ENCODE data around the gene SLX9. TPM values are rescaled to one million over a fixed set of nuclear protein-coding genes. Genes with fewer than 3 reads are reported as not detected.

The SLX9 gene
- total RNA-seq, 2 experiments from 2014 or later, result 60.7 to 64.6 TPM

DNA sequence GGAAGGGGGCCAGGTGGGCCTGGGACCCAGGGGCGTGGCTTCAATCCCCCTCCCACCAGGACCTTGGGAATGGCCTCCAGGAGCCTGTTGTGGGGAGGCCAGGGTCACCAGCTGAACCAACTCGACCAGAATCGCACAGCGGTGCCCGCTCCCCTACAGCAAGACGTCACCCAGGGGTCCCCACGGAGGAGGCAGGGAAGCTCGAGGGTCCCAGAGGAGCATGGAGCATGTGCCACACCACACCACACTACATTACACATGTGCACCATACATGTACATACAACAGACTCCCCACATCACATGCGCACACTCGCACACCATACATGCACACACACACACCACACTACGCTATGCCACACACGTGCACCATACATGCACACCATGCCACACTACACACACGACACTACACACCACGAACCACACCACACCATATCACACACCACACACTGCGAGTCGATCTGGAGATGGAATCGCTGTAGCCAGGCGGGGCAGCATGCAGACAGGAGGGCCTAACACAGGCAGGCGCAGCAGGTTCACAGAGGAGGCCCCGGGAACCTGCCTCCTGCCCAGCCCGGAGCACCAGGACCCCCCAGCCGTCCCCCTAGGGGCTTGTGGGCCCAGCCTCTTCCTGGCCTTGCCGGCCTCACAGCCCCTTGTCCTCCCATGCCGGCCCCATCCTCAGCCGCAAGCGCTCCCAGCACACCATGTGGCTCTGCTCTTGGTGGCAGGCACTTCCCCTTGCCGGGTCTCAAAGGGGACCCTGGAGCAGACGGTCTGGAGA is 19.7 kb upstream of the SLX9 start:
- no peaks in the 10 kb centered on the region for H3K27me3 Mint-ChIP-seq
- peaks cover 11% of the 10 kb centered on the region for H3K36me3 Mint-ChIP-seq
- DNase-seq, result peak; percentile 45
- peak overlapping the region; percentile 95 for H3K27ac Mint-ChIP-seq
- no peaks in the 10 kb centered on the region for H3K9me3 Mint-ChIP-seq
- peak overlapping the region; percentile 100 for H3K4me3 Mint-ChIP-seq
- intact Hi-C loops (cut with micrococcal nuclease), result loop anchor here (1.0 to 10.0 kb wide), 4 partner anchors 7 to 725 kb away; partner anchors contain the start of gene PCBP3
- POLR2A ChIA-PET, result interaction anchor here (0.9 to 3.2 kb wide), 6 partner anchors 7 to 46 kb away, joined by 3 to 18 read pairs (median 4); partner anchors contain the start of gene PTTG1IP
- H3K4me1 Mint-ChIP-seq (ENCODE audit: low read depth), result peaks cover 64% of the 10 kb centered on the region
- CTCF ChIA-PET, result interaction anchor here (0.6 to 5.3 kb wide), 10 partner anchors 9 to 208 kb away, joined by 3 to 34 read pairs (median 4); partner anchors contain the start of gene UBE2G2

DNA sequence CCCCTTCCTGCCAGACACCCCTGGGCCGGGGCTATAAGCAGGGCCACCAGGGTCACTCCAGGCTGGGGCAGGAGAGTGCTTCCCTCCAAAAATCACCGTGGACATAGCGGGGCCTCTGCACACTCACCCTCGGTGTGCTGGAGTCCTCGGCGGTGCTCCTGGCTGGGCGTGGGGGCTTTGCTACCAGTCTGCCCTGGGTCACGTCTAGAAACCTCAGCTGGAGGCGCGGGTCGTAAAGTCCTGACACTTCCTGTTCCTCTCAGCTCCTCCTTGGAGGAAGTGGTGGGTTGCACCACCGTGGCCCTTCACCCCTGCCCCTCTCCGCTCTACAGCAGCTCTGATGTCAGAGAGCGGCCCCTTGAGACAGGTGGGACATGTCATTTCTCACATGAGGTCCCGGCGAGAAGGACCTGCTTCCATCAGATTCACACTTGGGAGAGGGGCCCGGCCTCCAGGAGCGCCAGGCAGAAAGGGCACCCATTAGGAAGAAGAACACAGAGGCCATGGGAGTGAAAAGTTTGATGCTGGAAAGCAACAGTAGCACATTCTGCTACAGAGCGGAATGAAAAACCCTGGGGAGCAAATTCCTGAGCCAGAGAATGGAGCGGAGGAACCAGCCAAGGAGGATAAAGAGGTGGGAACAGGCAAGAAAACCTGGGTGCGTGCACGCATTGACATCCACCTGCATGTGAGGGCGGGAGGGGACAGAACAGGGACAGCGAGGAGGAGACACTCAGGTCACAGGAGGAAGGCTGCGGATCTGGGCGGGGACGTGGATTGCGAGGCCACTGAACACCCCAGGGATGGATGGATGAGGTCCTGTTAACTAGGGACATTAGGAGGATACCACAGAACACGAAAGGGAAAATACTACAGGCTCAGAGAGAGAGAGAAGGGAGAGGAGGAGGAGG is 18.9 kb upstream of the SLX9 start, which contains the start of gene ITGB2:
Gene ITGB2 (minus strand): TSS at position 206 of the 911 bp plus-strand sequence. CDS start 10,117 bp downstream, outside the sequence.
- peak within 1 kb of the TSS; percentile 95 for H3K27ac Mint-ChIP-seq
- no peaks in the 10 kb centered on the region for H3K9me3 Mint-ChIP-seq
- CTCF ChIA-PET, result interaction anchor here (0.6 to 5.3 kb wide), 5 partner anchors 8 to 27 kb away, joined by 3 to 34 read pairs (median 4); no protein-coding TSS in a partner anchor
- intact Hi-C loops (cut with micrococcal nuclease), result loop anchor here (1.0 to 10.0 kb wide), 3 partner anchors 9 to 724 kb away; partner anchors contain the start of gene PCBP3
- H3K4me3 Mint-ChIP-seq, result peak within 1 kb of the TSS; percentile 100
- DNase-seq, result peak; percentile 83
- POLR2A ChIA-PET, result interaction anchor here (0.9 to 1.0 kb wide), 3 partner anchors 8 to 47 kb away, joined by 3 to 4 read pairs (median 4); partner anchors contain the start of gene PTTG1IP
- H3K4me1 Mint-ChIP-seq (ENCODE audit: low read depth), result peaks cover 61% of the 10 kb centered on the region
- no peaks in the 10 kb centered on the region for H3K27me3 Mint-ChIP-seq
- peaks cover 7% of the 10 kb centered on the region for H3K36me3 Mint-ChIP-seq

DNA sequence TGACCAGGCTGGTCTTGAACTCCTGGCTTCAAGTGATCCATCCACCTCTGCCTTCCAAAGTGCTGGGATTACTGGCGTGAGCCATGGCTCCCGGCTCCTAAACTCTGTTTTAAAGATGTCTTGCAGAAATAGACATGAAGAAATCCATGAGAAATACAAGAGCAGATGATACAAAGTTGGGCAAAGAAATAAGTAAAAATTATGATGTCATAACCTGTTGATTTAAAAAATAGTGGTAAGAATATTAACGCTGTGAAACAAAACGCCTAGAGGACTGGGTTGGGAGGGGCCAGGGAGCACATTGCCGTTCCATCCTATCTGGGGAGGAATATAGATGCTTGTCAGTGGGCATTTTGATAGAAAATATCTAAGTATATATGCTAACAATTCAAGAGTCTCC is 17.9 kb upstream of the SLX9 start:
- H3K27me3 Mint-ChIP-seq, result no peaks in the 10 kb centered on the region
- peak overlapping the region; percentile 100 for H3K4me3 Mint-ChIP-seq
- POLR2A ChIA-PET, result no interaction called here
- H3K9me3 Mint-ChIP-seq, result no peaks in the 10 kb centered on the region
- intact Hi-C loops (cut with micrococcal nuclease), result loop anchor here (2.0 to 10.0 kb wide), 2 partner anchors 47 to 723 kb away; partner anchors contain the start of gene PCBP3
- peaks cover 7% of the 10 kb centered on the region for H3K36me3 Mint-ChIP-seq
- DNase-seq, result no peak
- peak overlapping the region; percentile 89 for H3K27ac Mint-ChIP-seq
- CTCF ChIA-PET, result interaction anchor here (5.3 kb wide), 1 partner anchor 10 kb away, joined by 34 read pairs; no protein-coding TSS in a partner anchor
- peaks cover 63% of the 10 kb centered on the region for H3K4me1 Mint-ChIP-seq (ENCODE audit: low read depth)

- ChIA-PET POLR2A (no interaction called here), CTCF (no interaction called here)
- intact Hi-C loops (cut with micrococcal nuclease), result loop anchor here (10.0 kb wide), 1 partner anchor 721 kb away; the partner anchor contains the start of gene PCBP3
- Mint-ChIP-seq H3K36me3 (peaks cover 7% of the 10 kb centered on the region), H3K4me1 (ENCODE audit: low read depth) (peaks cover 61% of the 10 kb centered on the region), H3K27ac (peak overlapping the region; percentile 89), H3K27me3 (no peaks in the 10 kb centered on the region), H3K9me3 (no peaks in the 10 kb centered on the region), H3K4me3 (peak overlapping the region; percentile 100)
- no peak for DNase-seq
These were observed 16.2 kb upstream of the SLX9 start for GRCh38 chr21:44923480-44924084.

GRCh38 chr21:44924606-44925377 is 15.0 kb upstream of the SLX9 start:
- CTCF ChIA-PET, result interaction anchor here (0.6 to 4.9 kb wide), 4 partner anchors 12 to 123 kb away, joined by 3 to 37 read pairs (median 4); partner anchors contain the start of gene UBE2G2
- H3K9me3 Mint-ChIP-seq, result no peaks in the 10 kb centered on the region
- POLR2A ChIA-PET, result no interaction called here
- peaks cover 2% of the 10 kb centered on the region for H3K36me3 Mint-ChIP-seq
- peak overlapping the region; percentile 89 for H3K27ac Mint-ChIP-seq
- peak overlapping the region; percentile 40 for H3K4me3 Mint-ChIP-seq
- H3K27me3 Mint-ChIP-seq, result no peaks in the 10 kb centered on the region
- intact Hi-C loops (cut with micrococcal nuclease), result loop anchor here (5.0 to 10.0 kb wide), 2 partner anchors 107 to 720 kb away; partner anchors contain the start of genes PCBP3 and SUMO3
- DNase-seq, result peak; percentile 42
- peaks cover 69% of the 10 kb centered on the region for H3K4me1 Mint-ChIP-seq (ENCODE audit: low read depth)

GRCh38 chr21:44925378-44925755 is 14.5 kb upstream of the SLX9 start:
- peak overlapping the region; percentile 89 for H3K27ac Mint-ChIP-seq
- POLR2A ChIA-PET, result no interaction called here
- no peak for DNase-seq
- peak overlapping the region; percentile 40 for H3K4me3 Mint-ChIP-seq
- H3K4me1 Mint-ChIP-seq (ENCODE audit: low read depth), result peaks cover 75% of the 10 kb centered on the region
- CTCF ChIA-PET, result interaction anchor here (0.6 to 4.9 kb wide), 4 partner anchors 12 to 124 kb away, joined by 3 to 37 read pairs (median 4); partner anchors contain the start of gene UBE2G2
- H3K9me3 Mint-ChIP-seq, result no peaks in the 10 kb centered on the region
- intact Hi-C loops (cut with micrococcal nuclease), result loop anchor here (5.0 to 10.0 kb wide), 2 partner anchors 108 to 719 kb away; partner anchors contain the start of genes PCBP3 and SUMO3
- no peaks in the 10 kb centered on the region for H3K27me3 Mint-ChIP-seq
- H3K36me3 Mint-ChIP-seq, result no peaks in the 10 kb centered on the region

DNA sequence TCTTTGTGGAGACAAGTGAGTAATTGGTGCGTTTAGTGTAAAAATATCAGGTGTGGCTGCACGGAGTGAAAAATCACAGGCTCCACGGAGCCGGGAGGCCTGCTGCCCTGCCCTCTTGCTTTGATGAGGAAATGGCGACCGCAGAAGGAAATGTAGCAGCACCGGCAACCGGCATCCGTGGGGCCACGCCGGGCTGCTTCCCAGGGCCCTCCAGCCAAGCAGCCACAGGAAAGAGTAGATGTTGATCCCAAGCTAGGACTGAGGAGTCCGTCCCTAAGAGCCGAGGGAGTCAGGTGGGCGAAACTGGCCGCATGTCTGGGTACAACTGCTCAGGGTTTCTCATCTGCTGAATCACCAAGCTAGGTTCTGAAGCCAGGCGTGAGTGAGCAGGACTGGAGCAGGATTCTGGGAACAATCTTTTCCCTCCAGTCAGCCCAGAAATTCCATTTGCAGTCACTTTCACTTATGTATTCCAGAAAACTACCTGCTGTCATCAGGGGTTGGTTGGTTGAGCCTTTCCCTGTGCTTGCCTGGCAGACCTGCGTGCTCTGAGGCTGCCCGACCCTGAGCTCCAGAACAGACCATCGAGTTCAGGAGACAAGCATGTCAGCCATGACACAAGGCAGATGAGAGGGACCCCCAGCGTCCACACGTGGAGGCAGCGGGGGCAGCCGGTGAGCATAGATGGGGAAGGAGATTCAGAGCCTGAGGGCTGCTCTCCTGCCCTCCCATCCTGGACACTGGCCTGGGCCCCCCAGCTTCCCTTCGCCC is 13.3 kb upstream of the SLX9 start:
- ChIA-PET POLR2A (interaction anchor here (1.4 to 4.6 kb wide), 6 partner anchors 8 to 125 kb away, joined by 3 to 36 read pairs (median 9); partner anchors contain the start of genes SLX9 and UBE2G2), CTCF (interaction anchor here (0.6 to 10.0 kb wide), 14 partner anchors 8 to 629 kb away, joined by 3 to 84 read pairs (median 5); partner anchors contain the start of genes SLX9 and UBE2G2)
- H3K27ac Mint-ChIP-seq, result peak overlapping the region; percentile 96
- H3K4me3 Mint-ChIP-seq, result peak overlapping the region; percentile 85
- intact Hi-C loops (cut with micrococcal nuclease), result loop anchor here (1.0 to 10.0 kb wide), 7 partner anchors 7 to 718 kb away; partner anchors contain the start of genes PCBP3, PTTG1IP and SUMO3
- no peaks in the 10 kb centered on the region for H3K36me3 Mint-ChIP-seq
- peak; percentile 71 for DNase-seq
- no peaks in the 10 kb centered on the region for H3K27me3 Mint-ChIP-seq
- peaks cover 80% of the 10 kb centered on the region for H3K4me1 Mint-ChIP-seq (ENCODE audit: low read depth)
- H3K9me3 Mint-ChIP-seq, result no peaks in the 10 kb centered on the region

DNA sequence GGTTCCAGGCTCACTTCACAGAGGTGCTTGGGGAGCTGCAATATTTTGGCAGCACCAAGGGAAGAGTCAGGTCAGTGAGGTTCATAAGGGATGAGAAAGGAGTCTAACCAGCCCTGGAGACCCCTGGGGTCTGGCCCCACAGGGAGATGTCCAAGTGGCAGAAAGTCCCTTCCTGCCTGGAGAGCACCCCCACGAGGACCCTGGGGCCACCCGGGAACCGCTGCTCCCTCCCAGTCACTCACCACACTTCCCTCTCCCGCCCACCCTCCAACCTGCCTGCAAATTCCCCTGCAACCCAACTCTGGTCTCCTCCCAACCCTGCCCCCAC is 12.6 kb upstream of the SLX9 start:
- ChIA-PET POLR2A (interaction anchor here (1.0 to 4.6 kb wide), 9 partner anchors 9 to 125 kb away, joined by 3 to 36 read pairs (median 5); partner anchors contain the start of genes PTTG1IP, SLX9 and UBE2G2), CTCF (interaction anchor here (0.6 to 10.0 kb wide), 12 partner anchors 8 to 630 kb away, joined by 3 to 84 read pairs (median 4); partner anchors contain the start of genes SLX9 and UBE2G2)
- intact Hi-C loops (cut with micrococcal nuclease), result loop anchor here (1.0 to 10.0 kb wide), 7 partner anchors 8 to 718 kb away; partner anchors contain the start of genes PCBP3, PTTG1IP and SUMO3
- no peak for DNase-seq
- Mint-ChIP-seq H3K27me3 (no peaks in the 10 kb centered on the region), H3K9me3 (no peaks in the 10 kb centered on the region), H3K4me3 (peak overlapping the region; percentile 85), H3K4me1 (ENCODE audit: low read depth) (peaks cover 76% of the 10 kb centered on the region), H3K36me3 (no peaks in the 10 kb centered on the region), H3K27ac (peak overlapping the region; percentile 96)

- CTCF ChIA-PET, result interaction anchor here (0.6 to 10.0 kb wide), 10 partner anchors 9 to 213 kb away, joined by 3 to 84 read pairs (median 6); partner anchors contain the start of genes SLX9 and UBE2G2
- H3K27me3 Mint-ChIP-seq, result no peaks in the 10 kb centered on the region
- H3K9me3 Mint-ChIP-seq, result no peaks in the 10 kb centered on the region
- H3K4me3 Mint-ChIP-seq, result peak overlapping the region; percentile 85
- intact Hi-C loops (cut with micrococcal nuclease), result loop anchor here (1.0 to 10.0 kb wide), 7 partner anchors 9 to 717 kb away; partner anchors contain the start of genes PCBP3, PTTG1IP and SUMO3
- POLR2A ChIA-PET, result interaction anchor here (0.6 to 4.6 kb wide), 9 partner anchors 9 to 150 kb away, joined by 3 to 36 read pairs (median 5); partner anchors contain the start of genes PTTG1IP and SLX9
- DNase-seq, result peak; percentile 96
- H3K4me1 Mint-ChIP-seq (ENCODE audit: low read depth), result peaks cover 74% of the 10 kb centered on the region
- H3K36me3 Mint-ChIP-seq, result no peaks in the 10 kb centered on the region
- peak overlapping the region; percentile 96 for H3K27ac Mint-ChIP-seq
These were observed 12.0 kb upstream of the SLX9 start for GRCh38 chr21:44927587-44928461.
